ENCODE measurements around the gene COA3. TPM values are rescaled to one million over a fixed set of nuclear protein-coding genes. Genes with fewer than 3 reads are reported as not detected.

COA3 gene
- 10 to 100 TPM; 40.7 to 64.0 (median 61.1) TPM for total RNA-seq

- H3K4me3 ChIP-seq (ENCODE audit: low read depth, poor library complexity, severe bottlenecking), result peak within 1 kb of the TSS; percentile 94
- intact Hi-C loops (cut with DNase I; ENCODE audit: low total_unique reads), result no loop called here
- WGBS, 2 donors, result 26 to 27% methylated on average over 64 to 66 of the region's 66 CpGs
- DNase-seq (ENCODE audit: low spot score in 2 of 2), result peak; percentile 68 to 96
- TF ChIP-seq POLR2A (IDR thresholded peaks at IDR 0.05) (no peak), CTCF (IDR thresholded peaks at IDR 0.05) (no peak)
Measured at GRCh38 chr17:42798383-42799380, at the start of gene COA3, which contains the start of gene CNTD1. TSS of gene COA3 (minus strand) at chr17:42798704. CDS start at chr17:42798681, 23 bp downstream. TSS of gene CNTD1 (plus strand) at chr17:42798861. CDS start at chr17:42799068, 207 bp downstream.

DNA sequence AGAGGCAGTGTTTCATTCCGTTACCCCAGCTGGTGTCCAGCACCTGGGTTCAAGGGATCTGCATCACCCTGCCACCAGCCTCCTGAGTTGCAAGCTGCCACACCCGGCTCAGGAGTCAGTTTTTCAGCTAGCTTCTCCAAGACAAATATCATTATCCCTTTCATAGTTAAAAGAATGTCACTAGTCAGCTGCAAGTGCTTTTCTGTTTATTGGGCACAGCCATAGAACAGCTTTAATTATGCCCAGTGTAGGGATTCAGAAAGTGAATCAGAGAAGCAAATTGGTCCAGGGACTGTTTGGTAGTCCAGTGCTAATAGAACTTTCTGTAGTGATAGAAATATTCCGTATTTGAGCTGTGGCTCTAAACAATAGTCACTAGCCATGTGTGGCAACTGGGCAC lies 49.6 kb upstream of the COA3 start:
- WGBS, 2 donors, result 79 to 80% methylated on average over 3 of the region's 3 CpGs
- no peak overlapping the region for H3K4me3 ChIP-seq (ENCODE audit: low read depth, poor library complexity, severe bottlenecking)
- intact Hi-C loops (cut with DNase I; ENCODE audit: low total_unique reads), result loop anchor here (5.0 to 10.0 kb wide), 2 partner anchors 87 to 149 kb away; partner anchors contain the start of gene RPL27
- DNase-seq (ENCODE audit: low spot score in 2 of 2), result peak in 1 of 2 donors; percentile 45
- TF ChIP-seq CTCF (IDR thresholded peaks at IDR 0.05), result no peak
- TF ChIP-seq POLR2A (IDR thresholded peaks at IDR 0.05), result no peak

- TF ChIP-seq CTCF (IDR thresholded peaks at IDR 0.05) (no peak), POLR2A (IDR thresholded peaks at IDR 0.05) (no peak)
- intact Hi-C loops (cut with DNase I; ENCODE audit: low total_unique reads), result loop anchor here (5.0 to 10.0 kb wide), 2 partner anchors 88 to 151 kb away; partner anchors contain the start of gene RPL27
- peak in 1 of 2 donors; percentile 74 for DNase-seq (ENCODE audit: low spot score in 2 of 2)
- 67 to 73% methylated on average over 9 of the region's 9 CpGs for WGBS, 2 donors
- H3K4me3 ChIP-seq (ENCODE audit: low read depth, poor library complexity, severe bottlenecking), result no peak overlapping the region
Measured at GRCh38 chr17:42846594-42847280, 48.2 kb upstream of the COA3 start.

DNA sequence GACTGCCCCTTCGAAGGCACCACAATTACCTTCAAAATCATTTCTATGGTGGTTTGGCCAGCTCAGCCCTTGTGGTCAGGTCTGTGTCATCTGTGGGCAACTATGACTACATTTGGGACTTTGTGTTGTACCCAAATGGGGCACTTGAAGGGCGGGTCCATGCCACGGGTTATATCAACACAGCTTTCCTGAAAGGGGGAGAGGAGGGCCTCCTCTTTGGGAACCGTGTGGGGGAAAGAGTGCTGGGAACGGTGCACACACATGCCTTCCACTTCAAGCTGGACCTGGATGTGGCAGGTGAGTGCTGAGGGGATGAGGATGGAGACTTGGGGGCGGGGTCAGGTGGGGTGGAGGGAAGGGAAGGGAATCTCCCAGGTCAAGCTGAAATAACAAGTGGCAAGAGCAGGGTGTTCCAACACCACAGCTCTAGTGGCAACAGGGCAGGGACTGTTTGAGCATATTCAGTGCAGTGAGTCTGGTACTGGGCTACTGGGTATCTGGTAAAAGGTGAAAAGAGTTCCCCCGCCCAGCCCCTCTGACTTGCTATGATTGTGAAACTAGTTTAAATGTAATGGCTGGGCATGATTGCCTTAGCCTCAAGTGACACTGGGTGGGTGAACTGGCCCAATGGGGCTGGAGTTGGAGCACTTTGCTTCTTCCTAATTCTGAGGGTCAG lies 47.6 kb upstream of the COA3 start:
- TF ChIP-seq CTCF (IDR thresholded peaks at IDR 0.05) (no peak), POLR2A (IDR thresholded peaks at IDR 0.05) (no peak)
- H3K4me3 ChIP-seq (ENCODE audit: low read depth, poor library complexity, severe bottlenecking), result no peak overlapping the region
- WGBS, 2 donors, result 67 to 71% methylated on average over 7 of the region's 7 CpGs
- DNase-seq (ENCODE audit: low spot score in 2 of 2), result peak in 1 of 2 donors; percentile 76
- intact Hi-C loops (cut with DNase I; ENCODE audit: low total_unique reads), result loop anchor here (5.0 to 10.0 kb wide), 2 partner anchors 89 to 151 kb away; partner anchors contain the start of gene RPL27

- no peak overlapping the region for H3K4me3 ChIP-seq (ENCODE audit: low read depth, poor library complexity, severe bottlenecking)
- intact Hi-C loops (cut with DNase I; ENCODE audit: low total_unique reads), result loop anchor here (5.0 to 10.0 kb wide), 2 partner anchors 89 to 152 kb away; partner anchors contain the start of gene RPL27
- peak in 1 of 2 donors; percentile 76 for DNase-seq (ENCODE audit: low spot score in 2 of 2)
- TF ChIP-seq CTCF (IDR thresholded peaks at IDR 0.05) (no peak), POLR2A (IDR thresholded peaks at IDR 0.05) (no peak)
- 92 to 93% methylated on average over 12 of the region's 12 CpGs for WGBS, 2 donors
Measured at GRCh38 chr17:42845556-42845917, 47.0 kb upstream of the COA3 start.
